Testis (tissue), 3 donors: ENCODE measurements around the gene CD3D. TPM values are rescaled to one million over a fixed set of nuclear protein-coding genes. Genes with fewer than 3 reads are reported as not detected.

Experiments
- DNase-seq: peaks from one replicate; pipeline ENCODE4 v3.0.0-alpha.2; 2019
- H3K27ac ChIP-seq, 2 donors: fragments of 200-600 bp; sonication (generic); one replicate each; pipeline ENCODE4 v1.5.1; 2019
- H3K27me3 ChIP-seq: fragments of 200-600 bp; sonication (generic); one replicate; pipeline ENCODE4 v1.5.1; 2019
- H3K36me3 ChIP-seq: fragments of 200-600 bp; sonication (generic); one replicate; pipeline ENCODE4 v1.5.1; 2017; ENCODE audit warnings: low read depth; ENCODE audit errors: missing control alignments
- H3K4me1 ChIP-seq: fragments of 200-600 bp; sonication (generic); one replicate; pipeline ENCODE4 v1.5.1; 2019
- H3K4me3 ChIP-seq, 2 donors: fragments of 200-600 bp; sonication (generic); one replicate each; pipeline ENCODE4 v1.5.1; 2017 to 2019
- H3K9me3 ChIP-seq: fragments of 200-600 bp; sonication (generic); one replicate; pipeline ENCODE4 v1.5.1; 2017
- POLR2A ChIP-seq: fragments of 450-650 bp; IDR thresholded peaks from one replicate; pipeline ENCODE4 v1.6.1; 2017; ENCODE audit warnings: antibody characterized with exemption, mild to moderate bottlenecking, moderate library complexity
- WGBS, 2 donors: methylation state at CpG; one replicate each; pipeline ENCODE4 v1.1.5; 2018; 5-methylcytosine and 5-hydroxymethylcytosine counted together
- intact Hi-C: fragments of 100-400 bp; cut with DNase I; formaldehyde crosslinking; loops from one replicate; pipeline ENCODE4 v1.15.1; 2023; ENCODE audit warnings: low total_unique reads
- polyA plus RNA-seq: library from polyadenylated mRNA; stranded (reverse); fragments of 350-450 nt; fragmentation: Illumina TruSeq; extraction: RNeasy Lipid Tissue Mini Kit (QIAGEN cat#74804); gene quantifications from one replicate; pipeline ENCODE4 v1.2.3, GENCODE V29; 2014; ENCODE audit warnings: low read depth, low replicate concordance; ENCODE audit not compliant: insufficient read depth
- total RNA-seq, 2 donors: library from RNA; depleted of rRNA; stranded (reverse); fragments of >200 nt; gene quantifications; one replicate each; pipeline ENCODE4 v1.2.3, GENCODE V29; 2016
- TF ChIP-seq, protein P1 (sequence below), 3 experiments: fragments of 450-650 bp in 2 of 3; fragments of 200-600 bp in 1 of 3; sonication (generic) in 1 of 3; IDR thresholded peaks; one replicate each; pipeline ENCODE4 v1.5.1; 2016 to 2019; ENCODE audit warnings: antibody characterized with exemption in 3 of 3, mild to moderate bottlenecking in 2 of 3, moderate library complexity in 1 of 3

CD3D gene
- total and polyA plus RNA-seq, 3 donors from 2014 or later, result 1.8 to 7.2 TPM; not detected in 1

DNA sequence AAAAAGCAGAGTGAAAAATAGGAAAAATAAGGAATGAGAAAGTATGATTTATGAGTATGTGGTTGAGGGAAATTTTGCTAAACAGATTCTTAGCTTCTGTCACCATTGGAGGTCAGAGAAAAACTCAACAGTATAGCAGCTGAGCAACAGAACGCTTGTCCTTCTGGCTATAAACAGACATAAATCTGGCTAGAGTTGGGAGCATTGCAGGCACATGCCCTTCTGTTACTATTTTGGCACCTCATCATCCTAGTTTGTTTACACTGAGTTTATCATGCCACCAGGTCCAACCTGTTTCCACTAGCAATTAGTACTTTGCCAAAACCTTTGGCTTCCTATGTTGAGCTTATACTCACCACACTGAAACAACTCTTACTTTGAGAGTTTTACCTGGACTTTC, 23.8 kb upstream of the CD3D start:
- no peaks in the 10 kb centered on the region for H3K36me3 ChIP-seq
- 85 to 89% methylated on average over 1 of the region's 1 CpG for WGBS, 2 donors

DNA sequence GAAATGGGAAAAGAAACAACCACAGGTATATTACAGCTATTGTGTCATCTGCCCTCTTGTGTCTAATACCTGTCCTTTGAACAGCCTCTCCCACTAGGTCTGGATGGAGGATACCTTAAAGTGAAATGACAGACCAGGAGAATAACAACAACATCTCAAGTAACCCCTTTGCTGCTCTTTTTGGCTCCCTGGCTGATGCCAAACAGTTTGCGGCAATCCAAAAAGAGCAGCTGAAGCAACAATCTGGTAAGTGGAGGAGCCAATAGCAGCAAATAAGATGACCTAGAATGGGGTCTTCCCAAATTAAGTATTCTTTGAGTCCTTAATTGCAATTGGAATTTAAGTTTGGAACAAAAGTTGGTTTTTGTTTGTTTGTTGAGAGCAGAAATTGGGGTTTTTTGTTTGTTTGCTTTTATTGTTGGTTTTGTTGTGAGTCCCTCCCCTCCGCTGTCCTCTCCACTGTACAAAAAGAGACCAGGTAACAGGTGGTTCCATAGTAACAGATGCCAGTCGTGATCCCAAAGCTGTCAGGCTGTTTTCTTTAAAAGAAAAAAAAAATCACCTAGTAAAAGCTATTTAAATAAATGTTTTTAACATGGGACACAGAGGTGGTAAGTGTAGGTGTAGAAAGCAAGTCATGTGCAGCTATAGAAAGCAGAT, 22.6 kb upstream of the CD3D start:
- Histone ChIP-seq H3K27ac (no peak overlapping the region), H3K36me3 (no peaks in the 10 kb centered on the region)
- 88 to 89% methylated on average over 3 of the region's 3 CpGs for WGBS, 2 donors

More for the DNA sequence above, 23.8 kb upstream of the CD3D start:
- no peak for DNase-seq
- no peaks in the 10 kb centered on the region for H3K27me3 ChIP-seq
- intact Hi-C loops, result no loop called here
- H3K9me3 ChIP-seq, result no peaks in the 10 kb centered on the region
- TF ChIP-seq, protein P1, sequence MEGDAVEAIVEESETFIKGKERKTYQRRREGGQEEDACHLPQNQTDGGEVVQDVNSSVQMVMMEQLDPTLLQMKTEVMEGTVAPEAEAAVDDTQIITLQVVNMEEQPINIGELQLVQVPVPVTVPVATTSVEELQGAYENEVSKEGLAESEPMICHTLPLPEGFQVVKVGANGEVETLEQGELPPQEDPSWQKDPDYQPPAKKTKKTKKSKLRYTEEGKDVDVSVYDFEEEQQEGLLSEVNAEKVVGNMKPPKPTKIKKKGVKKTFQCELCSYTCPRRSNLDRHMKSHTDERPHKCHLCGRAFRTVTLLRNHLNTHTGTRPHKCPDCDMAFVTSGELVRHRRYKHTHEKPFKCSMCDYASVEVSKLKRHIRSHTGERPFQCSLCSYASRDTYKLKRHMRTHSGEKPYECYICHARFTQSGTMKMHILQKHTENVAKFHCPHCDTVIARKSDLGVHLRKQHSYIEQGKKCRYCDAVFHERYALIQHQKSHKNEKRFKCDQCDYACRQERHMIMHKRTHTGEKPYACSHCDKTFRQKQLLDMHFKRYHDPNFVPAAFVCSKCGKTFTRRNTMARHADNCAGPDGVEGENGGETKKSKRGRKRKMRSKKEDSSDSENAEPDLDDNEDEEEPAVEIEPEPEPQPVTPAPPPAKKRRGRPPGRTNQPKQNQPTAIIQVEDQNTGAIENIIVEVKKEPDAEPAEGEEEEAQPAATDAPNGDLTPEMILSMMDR (IDR thresholded peaks at IDR 0.05), result no peak
- TF ChIP-seq POLR2A, result no peak
- H3K27ac ChIP-seq, result no peak overlapping the region
- H3K4me1 ChIP-seq, result no peaks in the 10 kb centered on the region
- no peak overlapping the region for H3K4me3 ChIP-seq

DNA sequence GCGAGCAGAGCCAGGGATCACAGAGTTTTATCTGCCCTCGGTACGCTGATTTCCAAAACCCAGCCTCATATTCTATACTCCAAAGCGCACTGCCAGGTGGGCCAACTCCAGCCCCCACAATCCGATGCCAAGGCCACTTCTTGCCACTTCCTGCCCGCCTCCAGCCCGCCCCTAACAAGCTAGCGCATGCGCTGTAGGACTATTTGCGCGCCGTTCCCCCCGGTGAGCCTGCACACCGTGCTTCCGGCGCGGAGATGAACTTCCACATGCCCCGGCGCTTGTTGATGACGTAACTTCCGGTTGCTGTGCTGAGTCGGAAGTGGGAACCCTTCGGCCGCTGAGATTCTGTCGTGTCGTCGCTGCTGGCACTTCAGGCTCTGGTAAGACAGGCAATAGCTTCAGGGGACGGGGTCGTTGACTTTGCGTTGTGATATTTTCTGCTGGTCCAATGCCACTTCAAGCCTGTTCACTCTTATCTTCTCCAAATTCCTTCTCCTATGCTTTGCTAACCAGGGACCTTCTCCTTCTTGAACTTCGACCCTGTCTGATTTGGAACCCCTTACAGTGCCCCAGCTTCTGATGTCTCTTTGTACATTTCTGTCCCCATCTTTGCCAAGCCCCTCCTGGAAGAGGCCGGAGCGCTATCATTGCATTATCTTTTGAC, 16.9 kb upstream of the CD3D start, which contains the start of gene UBE4A:
Gene UBE4A, plus strand, starts transcription at position 306 of the 664 bp plus-strand sequence. CDS start 5,481 bp downstream, outside the sequence.
- Histone ChIP-seq H3K9me3 (no peaks in the 10 kb centered on the region), H3K27me3 (no peaks in the 10 kb centered on the region), H3K4me1 (peaks cover 8% of the 10 kb centered on the region), H3K36me3 (no peaks in the 10 kb centered on the region), H3K4me3 (peak within 1 kb of the TSS; percentile 82 to 86), H3K27ac (peak within 1 kb of the TSS in 1 of 2 donors; percentile 19)
- intact Hi-C loops, result no loop called here
- DNase-seq, result peak; percentile 98
- 0 to 1% methylated on average over 28 to 33 of the region's 33 CpGs for WGBS, 2 donors
- TF ChIP-seq, protein P1 (IDR thresholded peaks at IDR 0.05), result no peak
- peak; percentile 8 for TF ChIP-seq POLR2A

More for the DNA sequence above, 22.6 kb upstream of the CD3D start:
- Histone ChIP-seq H3K27me3 (no peaks in the 10 kb centered on the region), H3K4me1 (peaks cover 7% of the 10 kb centered on the region), H3K4me3 (no peak overlapping the region), H3K9me3 (no peaks in the 10 kb centered on the region)
- intact Hi-C loops, result no loop called here
- TF ChIP-seq, protein P1 (IDR thresholded peaks at IDR 0.05), result no peak
- TF ChIP-seq POLR2A, result no peak
- DNase-seq, result no peak

DNA sequence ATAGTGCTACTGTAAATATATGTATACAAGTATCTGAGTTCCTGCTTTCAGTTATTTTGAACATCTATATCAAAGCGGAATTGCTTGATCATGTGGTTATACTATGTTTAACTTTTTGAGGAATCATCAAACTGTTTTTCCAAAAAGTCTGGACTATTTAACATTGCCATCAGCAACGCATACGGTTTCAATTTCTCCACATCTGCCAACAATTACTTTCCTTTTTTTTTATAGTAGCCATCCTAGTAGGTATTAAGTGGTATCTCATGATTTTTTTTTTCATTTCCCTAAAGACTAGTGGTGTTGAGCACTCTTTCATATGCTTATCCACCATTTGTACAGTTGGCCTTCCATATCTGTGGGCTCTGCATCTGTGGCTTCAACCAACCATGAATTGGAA, 15.6 kb upstream of the CD3D start:
- DNase-seq, result no peak
- H3K27ac ChIP-seq, result no peak overlapping the region
- H3K36me3 ChIP-seq, result no peaks in the 10 kb centered on the region
- H3K9me3 ChIP-seq, result no peaks in the 10 kb centered on the region
- intact Hi-C loops, result no loop called here
- no peak overlapping the region for H3K4me3 ChIP-seq
- 46 to 49% methylated on average over 3 of the region's 3 CpGs for WGBS, 2 donors
- H3K4me1 ChIP-seq, result peaks cover 8% of the 10 kb centered on the region
- H3K27me3 ChIP-seq, result no peaks in the 10 kb centered on the region
- no peak for TF ChIP-seq POLR2A
- TF ChIP-seq, protein P1 (IDR thresholded peaks at IDR 0.05), result no peak
